H1 (cell line): ENCODE measurements around the gene GSG1L. TPM values are rescaled to one million over a fixed set of nuclear protein-coding genes. Genes with fewer than 3 reads are reported as not detected.

ENCODE experiments used
- CTCF ChIA-PET: fragments of 300-600 bp; sonication (Branson Sonifier 250); formaldehyde crosslinking; loops from one replicate; lab custom pipeline; 2021; ENCODE audit not compliant: partially characterized antibody; lab: Charles Lee
- POLR2A ChIA-PET: fragments of 300-600 bp; sonication (Branson Sonifier 250); formaldehyde crosslinking; loops from one replicate; lab custom pipeline; 2021; ENCODE audit warnings: inconsistent platforms; ENCODE audit not compliant: partially characterized antibody; lab: Charles Lee
- DNase-seq, 2 experiments: peaks; one replicate each; pipeline versions ENCODE4 v3.0.0 to v3.0.0-alpha.2; 2010 to 2022; ENCODE audit warnings: low spot score in 2 of 2, low read depth in 1 of 2, mixed read lengths in 1 of 2
- FAIRE-seq: peaks from 2 replicates; lab custom pipeline; 2011; peaks lifted over from hg19 to GRCh38; lab: Jason Lieb, UNC
- H2AFZ ChIP-seq: 2 replicates; pipeline ENCODE4 v1.8.1; 2012; ENCODE audit warnings: low read length, inconsistent platforms
- H2AK5ac ChIP-seq: 2 replicates; pipeline ENCODE4 v1.6.1; 2013; ENCODE audit warnings: low read depth, low read length
- H2BK120ac ChIP-seq: replicated peaks from 2 replicates; pipeline ENCODE3; 2013; ENCODE audit warnings: low read depth, low read length, inconsistent platforms
- H2BK12ac ChIP-seq: 2 replicates; pipeline ENCODE4 v1.6.1; 2013; ENCODE audit warnings: low read depth, low read length
- H2BK15ac ChIP-seq: 2 replicates; pipeline ENCODE4 v1.6.1; 2013; ENCODE audit warnings: low read length
- H2BK20ac ChIP-seq: 2 replicates; pipeline ENCODE4 v1.6.1; 2013; ENCODE audit warnings: low read length
- H2BK5ac ChIP-seq: 2 replicates; pipeline ENCODE4 v1.6.1; 2013; ENCODE audit warnings: low read depth, low read length
- H3K14ac ChIP-seq: 2 replicates; pipeline ENCODE4 v1.6.1; 2013; ENCODE audit warnings: inconsistent platforms; ENCODE audit not compliant: insufficient read length
- H3K18ac ChIP-seq: 2 replicates; pipeline ENCODE4 v1.6.1; 2013; ENCODE audit warnings: low read length; ENCODE audit errors: extremely low read depth
- H3K23ac ChIP-seq: 2 replicates; pipeline ENCODE4 v1.6.1; 2013; ENCODE audit warnings: inconsistent platforms; ENCODE audit not compliant: insufficient read length
- H3K23me2 ChIP-seq: 2 replicates; pipeline ENCODE4 v1.6.1; 2013; ENCODE audit warnings: low read depth, low read length
- H3K27ac ChIP-seq: 2 replicates; pipeline ENCODE4 v1.6.1; 2011; ENCODE audit warnings: low read depth, low read length, inconsistent platforms
- H3K27me3 ChIP-seq, 4 experiments: replicated peaks in 1 of 4; 1 replicate in 1 of 4; 2 replicates in 3 of 4; pipeline versions ENCODE4 v1.6.1 to v1.8.1; 2011 to 2013; ENCODE audit warnings: low read length in 3 of 4, mild to moderate bottlenecking in 3 of 4, inconsistent platforms in 2 of 4, mixed read lengths in 2 of 4, moderate library complexity in 1 of 4; ENCODE audit not compliant: control insufficient read depth in 3 of 4, insufficient read depth in 3 of 4; ENCODE audit errors: extremely low read depth in 1 of 4
- H3K36me3 ChIP-seq, 4 experiments: 2 replicates each; pipeline versions ENCODE4 v1.6.1 to v1.8.1; 2011 to 2013; ENCODE audit warnings: mild to moderate bottlenecking in 4 of 4, low read length in 3 of 4, moderate library complexity in 2 of 4, control low read depth in 1 of 4, inconsistent platforms in 1 of 4; ENCODE audit not compliant: insufficient read depth in 4 of 4, control insufficient read depth in 2 of 4
- H3K4ac ChIP-seq: replicated peaks from 2 replicates; pipeline ENCODE3; 2013; ENCODE audit warnings: low read length, low read depth, mixed read lengths, inconsistent platforms; ENCODE audit not compliant: insufficient read length
- H3K4me1 ChIP-seq, 4 experiments: replicated peaks in 1 of 4; 1 replicate in 1 of 4; 2 replicates in 3 of 4; pipeline versions ENCODE4 v1.6.1 to v1.8.1; 2011 to 2013; ENCODE audit warnings: low read length in 3 of 4, inconsistent platforms in 2 of 4, mixed read lengths in 1 of 4; ENCODE audit not compliant: insufficient read depth in 4 of 4, control insufficient read depth in 3 of 4
- H3K4me2 ChIP-seq, 2 experiments: 2 replicates each; pipeline versions ENCODE4 v1.6.1 to v1.8.1; 2011 to 2013; ENCODE audit warnings: low read depth in 2 of 2, low read length in 2 of 2, control low read depth in 1 of 2, inconsistent platforms in 1 of 2, mild to moderate bottlenecking in 1 of 2; ENCODE audit not compliant: insufficient read depth in 1 of 2
- H3K4me3 ChIP-seq, 4 experiments: fragments of 200-600, 300-600 bp in 1 of 4; sonication (generic), shearing (Covaris generic), sonication (Bioruptor Twin) in 1 of 4; 2 replicates each; pipeline versions ENCODE4 v1.5.1 to v1.8.1; 2011 to 2016; ENCODE audit warnings: low read length in 4 of 4, low read depth in 3 of 4, control low read depth in 2 of 4, inconsistent platforms in 2 of 4, mild to moderate bottlenecking in 2 of 4, mixed read lengths in 1 of 4, moderate library complexity in 1 of 4; ENCODE audit not compliant: insufficient read depth in 2 of 4; ENCODE audit errors: extremely low read depth in 1 of 4
- H3K56ac ChIP-seq: replicated peaks from 2 replicates; pipeline ENCODE3; 2013; ENCODE audit warnings: low read depth, mild to moderate bottlenecking, mixed read lengths, low read length, inconsistent platforms; ENCODE audit not compliant: insufficient read length
- H3K79me1 ChIP-seq: 2 replicates; pipeline ENCODE4 v1.6.1; 2013; ENCODE audit warnings: low read depth, low read length, control low read depth
- H3K79me2 ChIP-seq, 2 experiments: 2 replicates each; pipeline versions ENCODE4 v1.6.1 to v1.8.1; 2012 to 2013; ENCODE audit warnings: low read length in 2 of 2, mild to moderate bottlenecking in 2 of 2, inconsistent platforms in 1 of 2; ENCODE audit not compliant: insufficient read depth in 2 of 2, control insufficient read depth in 1 of 2
- H3K9ac ChIP-seq, 4 experiments: replicated peaks in 1 of 4; 1 replicate in 1 of 4; 2 replicates in 3 of 4; pipeline versions ENCODE4 v1.6.1 to v1.8.1; 2011 to 2013; ENCODE audit warnings: low read depth in 3 of 4, low read length in 3 of 4, control low read depth in 2 of 4, mild to moderate bottlenecking in 2 of 4, moderate library complexity in 2 of 4, inconsistent platforms in 1 of 4; ENCODE audit errors: extremely low read depth in 1 of 4
- H3K9me3 ChIP-seq, 2 experiments: 2 replicates each; pipeline versions ENCODE4 v1.6.1 to v1.8.1; 2012 to 2013; ENCODE audit warnings: mild to moderate bottlenecking in 2 of 2, moderate library complexity in 2 of 2, control low read depth in 1 of 2, inconsistent platforms in 1 of 2, low read depth in 1 of 2, low read length in 1 of 2, mixed read lengths in 1 of 2; ENCODE audit not compliant: insufficient read depth in 2 of 2
- H4K20me1 ChIP-seq, 2 experiments: replicated peaks in 1 of 2; 2 replicates each; pipeline versions ENCODE3 to v1.8.1; 2011 to 2013; ENCODE audit warnings: inconsistent platforms in 2 of 2, low read length in 2 of 2, mild to moderate bottlenecking in 1 of 2; ENCODE audit not compliant: insufficient read depth in 2 of 2, control insufficient read depth in 1 of 2
- H4K5ac ChIP-seq: 2 replicates; pipeline ENCODE4 v1.6.1; 2013; ENCODE audit warnings: low read length, low read depth, mixed read lengths, inconsistent platforms; ENCODE audit not compliant: insufficient read length
- H4K8ac ChIP-seq: 2 replicates; pipeline ENCODE4 v1.8.0; 2013; ENCODE audit warnings: mild to moderate bottlenecking, moderate library complexity, low read length, inconsistent platforms; ENCODE audit not compliant: insufficient read depth; ENCODE audit errors: extremely low read depth
- H4K91ac ChIP-seq: replicated peaks from 2 replicates; pipeline ENCODE3; 2013; ENCODE audit warnings: low read length, mixed read lengths, inconsistent platforms; ENCODE audit not compliant: insufficient read length
- BACH1 ChIP-seq: IDR thresholded peaks from 2 replicates; pipeline ENCODE4 v1.6.1; 2012; ENCODE audit warnings: low read length, improper control_type of control experiment
- CREB1 ChIP-seq: IDR thresholded peaks from 2 replicates; pipeline ENCODE4 v1.6.1; 2012; ENCODE audit warnings: inconsistent platforms
- ZNF274 ChIP-seq: IDR thresholded peaks from 2 replicates; pipeline ENCODE4 v1.7.0; 2012; ENCODE audit warnings: low read length, borderline replicate concordance; ENCODE audit errors: extremely low read depth
- WGBS, 2 experiments: shearing (Covaris generic) in 1 of 2; methylation state at CpG; one replicate each; pipeline versions ENCODE4 v1.1.6 to v1.1.7; 2013 to 2015; ENCODE audit warnings: low lambda C conversion rate in 2 of 2, mixed read lengths in 2 of 2, inconsistent platforms in 1 of 2, low coverage in 1 of 2, missing lambda C conversion rate in 1 of 2; ENCODE audit not compliant: insufficient replicate concordance in 2 of 2, insufficient coverage in 1 of 2, insufficient read length in 1 of 2; ENCODE audit errors: extremely low coverage in 1 of 2, missing lambda C conversion rate in 1 of 2; 5-methylcytosine and 5-hydroxymethylcytosine counted together
- polyA plus RNA-seq, 7 experiments: library from polyadenylated mRNA; depleted of rRNA in 3 of 7; stranded (reverse) in 5 of 7; unstranded in 2 of 7; fragments of >200 nt in 5 of 7; fragments of 200-250 nt in 2 of 7; gene quantifications; 1 replicate in 5 of 7; 2 replicates in 1 of 7; 4 replicates in 1 of 7; pipeline versions ENCODE4 v1.2.1 to v1.2.3, GENCODE V29; 2011 to 2013; ENCODE audit warnings: missing spikeins in 2 of 7, mixed read lengths in 2 of 7
- total RNA-seq: library from RNA; stranded (reverse); fragmentation: NEBNext Ultra II Directional; extraction: Animal tissue kit (Norgen Biotek cat#: 25700); gene quantifications from 2 replicates; pipeline ENCODE4 v1.2.1, GENCODE V29; 2021

Gene GSG1L
- total and polyA plus RNA-seq, 2 of the 8 experiments (the other 6 are each of a cell fraction or from before 2014, with no cell fraction given): 0.71 to 1.1 TPM

GRCh38 chr16:28105297-28105696 is 41.8 kb upstream of the GSG1L start:
- no peak for FAIRE-seq
- Histone ChIP-seq H3K9me3 (no peaks in the 10 kb centered on the region), H3K18ac (no peak overlapping the region), H4K20me1 (peaks cover 2 to 7% of the 10 kb centered on the region in 2 experiments), H3K27ac (no peak overlapping the region), H3K79me2 (no peaks in the 10 kb centered on the region), H3K36me3 (peaks cover 30 to 85% (median 63%) of the 10 kb centered on the region in 4 experiments), H2BK20ac (no peak overlapping the region), H3K9ac (no peak overlapping the region), H3K79me1 (no peaks in the 10 kb centered on the region; the same call in 1 of the 2 replicates), H3K56ac (no peak overlapping the region), H2BK15ac (no peak overlapping the region), H2BK5ac (no peak overlapping the region), H3K4me3 (no peak overlapping the region), H2BK120ac (no peak overlapping the region), H2AK5ac (no peak overlapping the region), H4K8ac (no peak overlapping the region), H3K23me2 (no peaks in the 10 kb centered on the region), H3K14ac (no peak overlapping the region), H3K27me3 (no peaks in the 10 kb centered on the region), H3K4ac (no peak overlapping the region), H4K91ac (no peak overlapping the region), H3K4me1 (no peaks in the 10 kb centered on the region), H2BK12ac (no peak overlapping the region), H3K4me2 (no peak overlapping the region), H2AFZ (no peak overlapping the region), H3K23ac (no peak overlapping the region), H4K5ac (no peak overlapping the region)
- TF ChIP-seq BACH1: no peak
- no peak for TF ChIP-seq ZNF274
- TF ChIP-seq CREB1: no peak
- DNase-seq: no peak
- WGBS, 2 experiments: 86% methylated on average over 3 of the region's 3 CpGs; no CpG with 5 or more reads in 1 of the 2 experiments
- ChIA-PET CTCF (no interaction called here), POLR2A (no interaction called here)
